Adrenal gland (tissue), 5 donors: ENCODE measurements around the gene UBE2G2.

Source experiments
- POLR2A ChIP-seq, 2 donors: fragments of 450-650 bp; IDR thresholded peaks; one replicate each; pipeline ENCODE4 v1.6.1; 2017; ENCODE audit warnings: antibody characterized with exemption in 2 of 2, mild to moderate bottlenecking in 2 of 2, moderate library complexity in 1 of 2
- TF ChIP-seq, protein P1 (sequence below), 6 experiments: fragments of 450-650 bp in 4 of 6; fragments of 200-600 bp in 2 of 6; sonication (generic) in 1 of 6; IDR thresholded peaks; 1 replicate in 5 of 6; 2 replicates in 1 of 6; pipeline versions ENCODE4 v1.5.1 to v1.8.0; 2016 to 2021; ENCODE audit warnings: antibody characterized with exemption in 6 of 6, mild to moderate bottlenecking in 2 of 6, moderate library complexity in 1 of 6
- donor health status: DM: no; HTN: no; CAD: no.

DNA sequence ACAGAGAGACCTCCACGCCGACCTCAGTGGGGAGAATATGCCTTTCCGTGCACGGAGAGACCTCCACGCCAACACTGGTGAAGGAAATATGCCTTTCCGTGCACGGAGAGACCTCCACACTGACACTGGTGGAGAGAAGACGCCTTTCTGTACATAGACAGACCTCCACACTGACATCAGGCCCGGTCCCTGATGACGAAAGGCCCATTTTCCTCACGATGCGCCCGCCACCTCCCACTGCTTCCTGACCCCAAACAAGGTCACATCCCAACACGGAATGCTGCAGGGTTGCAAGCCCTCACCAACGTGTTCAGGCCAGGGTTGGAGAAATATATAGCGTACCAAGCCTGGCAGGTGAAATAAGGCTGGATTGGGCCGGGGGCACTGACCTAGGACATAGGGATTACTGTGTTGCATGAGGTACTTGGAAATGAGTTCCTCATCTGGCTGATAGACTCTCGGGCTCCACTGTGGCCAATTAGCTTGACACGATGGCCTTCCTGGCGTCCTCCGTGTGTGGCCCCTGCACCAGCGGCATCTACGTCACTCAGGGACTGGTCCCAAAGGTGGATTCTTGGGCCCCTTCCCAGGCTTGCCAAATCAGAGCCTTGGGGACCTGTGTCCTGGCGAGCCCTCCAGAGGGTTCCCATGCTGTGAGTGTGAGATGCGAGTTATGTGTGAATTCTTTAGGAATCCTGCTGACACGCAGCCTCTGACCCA is 32.8 kb upstream of the UBE2G2 start:
- TF ChIP-seq, protein P1, sequence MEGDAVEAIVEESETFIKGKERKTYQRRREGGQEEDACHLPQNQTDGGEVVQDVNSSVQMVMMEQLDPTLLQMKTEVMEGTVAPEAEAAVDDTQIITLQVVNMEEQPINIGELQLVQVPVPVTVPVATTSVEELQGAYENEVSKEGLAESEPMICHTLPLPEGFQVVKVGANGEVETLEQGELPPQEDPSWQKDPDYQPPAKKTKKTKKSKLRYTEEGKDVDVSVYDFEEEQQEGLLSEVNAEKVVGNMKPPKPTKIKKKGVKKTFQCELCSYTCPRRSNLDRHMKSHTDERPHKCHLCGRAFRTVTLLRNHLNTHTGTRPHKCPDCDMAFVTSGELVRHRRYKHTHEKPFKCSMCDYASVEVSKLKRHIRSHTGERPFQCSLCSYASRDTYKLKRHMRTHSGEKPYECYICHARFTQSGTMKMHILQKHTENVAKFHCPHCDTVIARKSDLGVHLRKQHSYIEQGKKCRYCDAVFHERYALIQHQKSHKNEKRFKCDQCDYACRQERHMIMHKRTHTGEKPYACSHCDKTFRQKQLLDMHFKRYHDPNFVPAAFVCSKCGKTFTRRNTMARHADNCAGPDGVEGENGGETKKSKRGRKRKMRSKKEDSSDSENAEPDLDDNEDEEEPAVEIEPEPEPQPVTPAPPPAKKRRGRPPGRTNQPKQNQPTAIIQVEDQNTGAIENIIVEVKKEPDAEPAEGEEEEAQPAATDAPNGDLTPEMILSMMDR (IDR thresholded peaks at IDR 0.05): no peak
- TF ChIP-seq POLR2A (IDR thresholded peaks at IDR 0.05): no peak
